ENCODE data around the gene MED23. TPM values are rescaled to one million over a fixed set of nuclear protein-coding genes. Genes with fewer than 3 reads are reported as not detected.
"Not testable (repeated sequence)": the region's sequence is repeated elsewhere in the genome, so short reads cannot be mapped to it uniquely, and the experiment has no call there.

Gene MED23
- polyA plus RNA-seq, 1 of the 3 experiments (the other 2 are of a cell fraction): 10.1 TPM

- Histone ChIP-seq H3K27me3 (ENCODE audit: insufficient read depth) (peaks cover 12% of the 10 kb centered on the region), H3K36me3 (replicated peaks in 1 of 2; ENCODE audit: control insufficient read depth in 1 of 2, insufficient read depth in 2 of 2, low read length in 1 of 2) (no peaks in the 10 kb centered on the region), H3K4me3 (ENCODE audit: low read depth in 2 of 2, low read length in 1 of 2) (no peak overlapping the region), H3K4me2 (no peak overlapping the region), H3K9ac (no peak overlapping the region), H3K9me2 (no peaks in the 10 kb centered on the region), H3K9me3 (no peaks in the 10 kb centered on the region), H3K27ac (ENCODE audit: low read depth in 2 of 2, low read length in 1 of 2) (no peak overlapping the region), H4K20me1 (ENCODE audit: insufficient read depth) (no peaks in the 10 kb centered on the region), H3K79me2 (ENCODE audit: insufficient read depth) (no peaks in the 10 kb centered on the region), H3F3A (replicated peaks; ENCODE audit: insufficient read depth) (no peaks in the 10 kb centered on the region), H2AFZ (ENCODE audit: low read depth) (no peak overlapping the region), H3K4me1 (ENCODE audit: control insufficient read depth in 1 of 2, insufficient read depth in 2 of 2, low read depth in 1 of 2, low read length in 1 of 2) (peaks cover 0 to 3% of the 10 kb centered on the region in 2 experiments; a peak in 1 of 4 replicates)
- WGBS (ENCODE audit: low lambda C conversion rate): 27% methylated on average over 3 of the region's 3 CpGs
- ChIA-PET POLR2A (no interaction called here), CTCF (interaction anchor here (1.1 to 4.4 kb wide), 6 partner anchors 13 to 647 kb away, joined by 3 to 36 read pairs (median 6); partner anchors contain the start of gene MED23)
- DNase-seq: no peak
- no peak for TF ChIP-seq TAF1 (IDR thresholded peaks at IDR 0.05; ENCODE audit: borderline replicate concordance, low read depth, low read length)
- TF ChIP-seq YY1 (IDR thresholded peaks at IDR 0.05; ENCODE audit: low read depth): no peak
- no peak for TF ChIP-seq RAD21 (IDR thresholded peaks at IDR 0.05; ENCODE audit: low read length)
- TF ChIP-seq MEF2A (IDR thresholded peaks at IDR 0.05; ENCODE audit: borderline replicate concordance, low read depth): no peak
Observed at GRCh38 chr6:131532580-131533039, 95.4 kb downstream of the MED23 start.

- H3K36me3 ChIP-seq (replicated peaks in 1 of 2; ENCODE audit: control insufficient read depth in 1 of 2, insufficient read depth in 2 of 2, low read length in 1 of 2); H3K9me3 ChIP-seq; H3K27ac ChIP-seq (ENCODE audit: low read depth in 2 of 2, low read length in 1 of 2); H3K9me2 ChIP-seq; DNase-seq; H4K20me1 ChIP-seq (ENCODE audit: insufficient read depth); H3K4me2 ChIP-seq; H3K4me1 ChIP-seq (ENCODE audit: control insufficient read depth in 1 of 2, insufficient read depth in 2 of 2, low read depth in 1 of 2, low read length in 1 of 2); POLR2A ChIA-PET; H3K9ac ChIP-seq; H3F3A ChIP-seq (replicated peaks; ENCODE audit: insufficient read depth); H2AFZ ChIP-seq (ENCODE audit: low read depth); H3K4me3 ChIP-seq (ENCODE audit: low read depth in 2 of 2, low read length in 1 of 2); H3K79me2 ChIP-seq (ENCODE audit: insufficient read depth): not testable (repeated sequence)
- 24% methylated on average over 4 of the region's 12 CpGs for WGBS (ENCODE audit: low lambda C conversion rate)
- CTCF ChIA-PET: interaction anchor here (4.1 to 4.4 kb wide), 2 partner anchors 12 to 646 kb away, joined by 32 to 36 read pairs; no protein-coding TSS in a partner anchor
- H3K27me3 ChIP-seq (ENCODE audit: insufficient read depth): peaks cover 12% of the 10 kb centered on the region
Observed at GRCh38 chr6:131531681-131532080, 96.4 kb downstream of the MED23 start.

GRCh38 chr6:131530936-131531335 is 97.1 kb downstream of the MED23 start:
- H3K4me1 ChIP-seq (ENCODE audit: control insufficient read depth in 1 of 2, insufficient read depth in 2 of 2, low read depth in 1 of 2, low read length in 1 of 2); H3K9ac ChIP-seq; H3K9me2 ChIP-seq; H3F3A ChIP-seq (replicated peaks; ENCODE audit: insufficient read depth); H3K79me2 ChIP-seq (ENCODE audit: insufficient read depth); H3K4me2 ChIP-seq; H3K4me3 ChIP-seq (ENCODE audit: low read depth in 2 of 2, low read length in 1 of 2); H3K36me3 ChIP-seq (replicated peaks in 1 of 2; ENCODE audit: control insufficient read depth in 1 of 2, insufficient read depth in 2 of 2, low read length in 1 of 2); H3K27ac ChIP-seq (ENCODE audit: low read depth in 2 of 2, low read length in 1 of 2); POLR2A ChIA-PET; H4K20me1 ChIP-seq (ENCODE audit: insufficient read depth); DNase-seq; H2AFZ ChIP-seq (ENCODE audit: low read depth); H3K9me3 ChIP-seq: not testable (repeated sequence)
- H3K27me3 ChIP-seq (ENCODE audit: insufficient read depth): peaks cover 12% of the 10 kb centered on the region
- CTCF ChIA-PET: interaction anchor here (4.1 kb wide), 1 partner anchor 11 kb away, joined by 36 read pairs; no protein-coding TSS in a partner anchor
- 39% methylated on average over 5 of the region's 5 CpGs for WGBS (ENCODE audit: low lambda C conversion rate)

GRCh38 chr6:131524695-131525336 is 103.2 kb downstream of the MED23 start:
- H3K79me2 ChIP-seq (ENCODE audit: insufficient read depth): no peaks in the 10 kb centered on the region
- H3K4me1 ChIP-seq (ENCODE audit: control insufficient read depth in 1 of 2, insufficient read depth in 2 of 2, low read depth in 1 of 2, low read length in 1 of 2): no peaks in the 10 kb centered on the region
- H3K27ac ChIP-seq (ENCODE audit: low read depth in 2 of 2, low read length in 1 of 2): no peak overlapping the region
- ChIA-PET POLR2A (no interaction called here), CTCF (interaction anchor here (2.6 kb wide), 1 partner anchor 9 kb away, joined by 13 read pairs; no protein-coding TSS in a partner anchor)
- no peak for TF ChIP-seq CHD2 (IDR thresholded peaks at IDR 0.05; ENCODE audit: low read length, partially characterized antibody)
- TF ChIP-seq POLR2AphosphoS5 (IDR thresholded peaks at IDR 0.05; ENCODE audit: low read depth, low read length): no peak
- no peak for TF ChIP-seq IRF3 (IDR thresholded peaks at IDR 0.05; ENCODE audit: low read depth, low read length)
- no peak for TF ChIP-seq ELF1 (IDR thresholded peaks at IDR 0.05)
- no peak for TF ChIP-seq MAX (IDR thresholded peaks at IDR 0.05; ENCODE audit: low read depth)
- no peaks in the 10 kb centered on the region for H3K27me3 ChIP-seq (ENCODE audit: insufficient read depth)
- no peaks in the 10 kb centered on the region for H3K9me2 ChIP-seq
- no peaks in the 10 kb centered on the region for H3K9me3 ChIP-seq
- H3K36me3 ChIP-seq (replicated peaks in 1 of 2; ENCODE audit: control insufficient read depth in 1 of 2, insufficient read depth in 2 of 2, low read length in 1 of 2): no peaks in the 10 kb centered on the region
- H4K20me1 ChIP-seq (ENCODE audit: insufficient read depth): no peaks in the 10 kb centered on the region
- H3K4me3 ChIP-seq (ENCODE audit: low read depth in 2 of 2, low read length in 1 of 2): no peak overlapping the region
- H3F3A ChIP-seq (replicated peaks; ENCODE audit: insufficient read depth): no peaks in the 10 kb centered on the region
- peak overlapping the region; percentile 43; the same call in 1 of the 2 replicates for H2AFZ ChIP-seq (ENCODE audit: low read depth)
- no peak overlapping the region for H3K9ac ChIP-seq
- DNase-seq: no peak
- no peak overlapping the region for H3K4me2 ChIP-seq
- WGBS (ENCODE audit: low lambda C conversion rate): 25% methylated on average over 25 of the region's 25 CpGs

Data from SK-N-SH (cell line).